PFSK-1 (cell line): ENCODE data around the gene ACYP1.

Experiments
- FOXP2 ChIP-seq: optimal IDR thresholded peaks from 2 replicates; pipeline ENCODE3; 2011; ENCODE audit warnings: borderline replicate concordance, control low read depth, inconsistent platforms; ENCODE audit not compliant: insufficient read depth; ENCODE audit errors: extremely low read length, extremely low read depth
- POLR2AphosphoS5 ChIP-seq: IDR thresholded peaks from 2 replicates; pipeline ENCODE4 v1.6.1; 2012; ENCODE audit warnings: low read depth, mild to moderate bottlenecking, control low read depth, low read length, moderate library complexity
- SIN3A ChIP-seq: IDR thresholded peaks from 2 replicates; pipeline ENCODE4 v1.6.1; 2012; ENCODE audit warnings: mild to moderate bottlenecking, low read length, moderate library complexity, borderline replicate concordance; ENCODE audit not compliant: insufficient read depth
- TAF1 ChIP-seq: IDR thresholded peaks from 2 replicates; pipeline ENCODE4 v1.6.1; 2012; ENCODE audit warnings: low read length, control low read depth, borderline replicate concordance; ENCODE audit not compliant: insufficient read depth
- TF ChIP-seq, protein P1 (sequence below), 2 experiments: IDR thresholded peaks; 2 replicates each; pipeline versions ENCODE4 v1.6.1 to v1.8.0; 2011 to 2012; ENCODE audit warnings: low read depth in 2 of 2, low read length in 2 of 2, control low read depth in 1 of 2, inconsistent platforms in 1 of 2, mild to moderate bottlenecking in 1 of 2, moderate library complexity in 1 of 2; ENCODE audit not compliant: insufficient read depth in 1 of 2

DNA sequence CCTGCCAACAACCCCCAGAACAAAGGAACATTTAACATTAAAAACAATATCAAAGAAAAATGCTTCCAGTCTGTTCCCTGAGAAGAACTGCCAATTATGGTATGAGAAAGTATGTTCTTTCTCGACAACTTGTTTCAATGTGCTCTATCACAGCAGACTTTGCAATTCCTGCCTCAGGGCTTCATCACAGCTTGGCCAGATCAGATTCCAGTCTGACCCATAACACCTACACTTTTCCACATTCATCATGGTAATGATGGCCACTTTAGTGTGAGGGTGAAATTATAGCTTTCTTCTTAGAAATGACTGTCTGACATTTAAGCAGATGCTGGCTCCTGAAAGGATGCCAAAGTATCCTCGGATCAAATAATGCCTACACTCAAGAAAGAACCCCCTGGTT, 46.1 kb upstream of the ACYP1 start:
- no peak for TF ChIP-seq POLR2AphosphoS5
- TF ChIP-seq TAF1, result no peak
- TF ChIP-seq, protein P1, sequence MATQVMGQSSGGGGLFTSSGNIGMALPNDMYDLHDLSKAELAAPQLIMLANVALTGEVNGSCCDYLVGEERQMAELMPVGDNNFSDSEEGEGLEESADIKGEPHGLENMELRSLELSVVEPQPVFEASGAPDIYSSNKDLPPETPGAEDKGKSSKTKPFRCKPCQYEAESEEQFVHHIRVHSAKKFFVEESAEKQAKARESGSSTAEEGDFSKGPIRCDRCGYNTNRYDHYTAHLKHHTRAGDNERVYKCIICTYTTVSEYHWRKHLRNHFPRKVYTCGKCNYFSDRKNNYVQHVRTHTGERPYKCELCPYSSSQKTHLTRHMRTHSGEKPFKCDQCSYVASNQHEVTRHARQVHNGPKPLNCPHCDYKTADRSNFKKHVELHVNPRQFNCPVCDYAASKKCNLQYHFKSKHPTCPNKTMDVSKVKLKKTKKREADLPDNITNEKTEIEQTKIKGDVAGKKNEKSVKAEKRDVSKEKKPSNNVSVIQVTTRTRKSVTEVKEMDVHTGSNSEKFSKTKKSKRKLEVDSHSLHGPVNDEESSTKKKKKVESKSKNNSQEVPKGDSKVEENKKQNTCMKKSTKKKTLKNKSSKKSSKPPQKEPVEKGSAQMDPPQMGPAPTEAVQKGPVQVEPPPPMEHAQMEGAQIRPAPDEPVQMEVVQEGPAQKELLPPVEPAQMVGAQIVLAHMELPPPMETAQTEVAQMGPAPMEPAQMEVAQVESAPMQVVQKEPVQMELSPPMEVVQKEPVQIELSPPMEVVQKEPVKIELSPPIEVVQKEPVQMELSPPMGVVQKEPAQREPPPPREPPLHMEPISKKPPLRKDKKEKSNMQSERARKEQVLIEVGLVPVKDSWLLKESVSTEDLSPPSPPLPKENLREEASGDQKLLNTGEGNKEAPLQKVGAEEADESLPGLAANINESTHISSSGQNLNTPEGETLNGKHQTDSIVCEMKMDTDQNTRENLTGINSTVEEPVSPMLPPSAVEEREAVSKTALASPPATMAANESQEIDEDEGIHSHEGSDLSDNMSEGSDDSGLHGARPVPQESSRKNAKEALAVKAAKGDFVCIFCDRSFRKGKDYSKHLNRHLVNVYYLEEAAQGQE (IDR thresholded peaks at IDR 0.05; ENCODE audit: insufficient read depth in 1 of 2, low read depth in 2 of 2, low read length in 2 of 2), result no peak
- TF ChIP-seq FOXP2, result no peak
- TF ChIP-seq SIN3A, result no peak
